ENCODE results near the gene AKAP13. TPM values are rescaled to one million over a fixed set of nuclear protein-coding genes. Genes with fewer than 3 reads are reported as not detected.

AKAP13 gene
- total RNA-seq, 2 experiments from 2014 or later: 198 to 220 TPM

GRCh38 chr15:85730001-85730820 lies 349.8 kb downstream of the AKAP13 start:
- Mint-ChIP-seq H3K9me3 (peaks cover 6% of the 10 kb centered on the region), H3K27ac (peak overlapping the region; percentile 55), H3K4me3 (no peak overlapping the region), H3K27me3 (peaks cover 2% of the 10 kb centered on the region), H3K4me1 (peaks cover 11% of the 10 kb centered on the region), H3K36me3 (peaks cover 49% of the 10 kb centered on the region)
- no peak for DNase-seq
- POLR2A ChIA-PET: no interaction called here
- ATAC-seq (ENCODE audit: low read depth): peak; percentile 61

- POLR2A ChIA-PET: no interaction called here
- H3K27ac Mint-ChIP-seq: no peak overlapping the region
- peaks cover 6% of the 10 kb centered on the region for H3K9me3 Mint-ChIP-seq
- peaks cover 57% of the 10 kb centered on the region for H3K36me3 Mint-ChIP-seq
- H3K4me3 Mint-ChIP-seq: no peak overlapping the region
- ATAC-seq (ENCODE audit: low read depth) (no peak), DNase-seq (no peak)
- H3K4me1 Mint-ChIP-seq: peaks cover 11% of the 10 kb centered on the region
- peaks cover 2% of the 10 kb centered on the region for H3K27me3 Mint-ChIP-seq
Observed at GRCh38 chr15:85733416-85733815, 353.0 kb downstream of the AKAP13 start.

GRCh38 chr15:85737061-85737460 lies 356.7 kb downstream of the AKAP13 start:
- H3K4me1 Mint-ChIP-seq: no peaks in the 10 kb centered on the region
- peaks cover 45% of the 10 kb centered on the region for H3K36me3 Mint-ChIP-seq
- no peak overlapping the region for H3K4me3 Mint-ChIP-seq
- DNase-seq: no peak
- peaks cover 6% of the 10 kb centered on the region for H3K9me3 Mint-ChIP-seq
- no peak overlapping the region for H3K27ac Mint-ChIP-seq
- no peak for ATAC-seq (ENCODE audit: low read depth)
- H3K27me3 Mint-ChIP-seq: peaks cover 2% of the 10 kb centered on the region
- POLR2A ChIA-PET: no interaction called here

- POLR2A ChIA-PET: no interaction called here
Observed at GRCh38 chr15:85741021-85741421, 360.6 kb downstream of the AKAP13 start.

GRCh38 chr15:85741662-85742061 lies 361.3 kb downstream of the AKAP13 start:
- H3K27ac Mint-ChIP-seq: no peak overlapping the region
- ATAC-seq (ENCODE audit: low read depth): no peak
- no peaks in the 10 kb centered on the region for H3K9me3 Mint-ChIP-seq

More at GRCh38 chr15:85741021-85741421, 360.6 kb downstream of the AKAP13 start:
- Mint-ChIP-seq H3K4me3 (no peak overlapping the region), H3K4me1 (no peaks in the 10 kb centered on the region), H3K27me3 (no peaks in the 10 kb centered on the region), H3K27ac (no peak overlapping the region), H3K36me3 (peaks cover 30% of the 10 kb centered on the region), H3K9me3 (no peaks in the 10 kb centered on the region)
- DNase-seq: no peak
- ATAC-seq (ENCODE audit: low read depth): no peak

GRCh38 chr15:85742186-85742821 lies 361.9 kb downstream of the AKAP13 start:
- no peaks in the 10 kb centered on the region for H3K4me1 Mint-ChIP-seq
- H3K27ac Mint-ChIP-seq: peak overlapping the region; percentile 28
- no peaks in the 10 kb centered on the region for H3K27me3 Mint-ChIP-seq
- peaks cover 27% of the 10 kb centered on the region for H3K36me3 Mint-ChIP-seq
- POLR2A ChIA-PET: interaction anchor here (1.2 kb wide), 1 partner anchor 95 kb away, joined by 3 read pairs; no protein-coding TSS in a partner anchor
- ATAC-seq (ENCODE audit: low read depth) (no peak), DNase-seq (no peak)
- no peak overlapping the region for H3K4me3 Mint-ChIP-seq
- no peaks in the 10 kb centered on the region for H3K9me3 Mint-ChIP-seq

More at GRCh38 chr15:85741662-85742061, 361.3 kb downstream of the AKAP13 start:
- H3K4me1 Mint-ChIP-seq: no peaks in the 10 kb centered on the region
- no peak overlapping the region for H3K4me3 Mint-ChIP-seq
- peaks cover 31% of the 10 kb centered on the region for H3K36me3 Mint-ChIP-seq
- DNase-seq: no peak
- POLR2A ChIA-PET: no interaction called here
- no peaks in the 10 kb centered on the region for H3K27me3 Mint-ChIP-seq

GRCh38 chr15:85743392-85744055 lies 363.1 kb downstream of the AKAP13 start:
- Mint-ChIP-seq H3K27me3 (no peaks in the 10 kb centered on the region), H3K4me1 (no peaks in the 10 kb centered on the region), H3K9me3 (no peaks in the 10 kb centered on the region), H3K4me3 (no peak overlapping the region), H3K36me3 (peaks cover 26% of the 10 kb centered on the region), H3K27ac (no peak overlapping the region)
- DNase-seq (no peak), ATAC-seq (ENCODE audit: low read depth) (no peak)
- POLR2A ChIA-PET: interaction anchor here (1.2 kb wide), 1 partner anchor 93 kb away, joined by 3 read pairs; no protein-coding TSS in a partner anchor

- Mint-ChIP-seq H3K27ac (no peak overlapping the region), H3K9me3 (no peaks in the 10 kb centered on the region), H3K4me1 (no peaks in the 10 kb centered on the region)
Observed at GRCh38 chr15:85744579-85744978, 364.2 kb downstream of the AKAP13 start.

GRCh38 chr15:85745023-85745422 lies 364.6 kb downstream of the AKAP13 start:
- no peak for DNase-seq
- ATAC-seq (ENCODE audit: low read depth): no peak
- Mint-ChIP-seq H3K9me3 (no peaks in the 10 kb centered on the region), H3K27me3 (no peaks in the 10 kb centered on the region), H3K27ac (no peak overlapping the region), H3K36me3 (peaks cover 22% of the 10 kb centered on the region), H3K4me3 (no peak overlapping the region), H3K4me1 (no peaks in the 10 kb centered on the region)
- POLR2A ChIA-PET: no interaction called here

More at GRCh38 chr15:85744579-85744978, 364.2 kb downstream of the AKAP13 start:
- POLR2A ChIA-PET: no interaction called here
- no peaks in the 10 kb centered on the region for H3K27me3 Mint-ChIP-seq
- no peak overlapping the region for H3K4me3 Mint-ChIP-seq
- ATAC-seq (ENCODE audit: low read depth): no peak
- DNase-seq: no peak
- peaks cover 22% of the 10 kb centered on the region for H3K36me3 Mint-ChIP-seq

- no peak overlapping the region for H3K27ac Mint-ChIP-seq
- no peak for DNase-seq
- no peaks in the 10 kb centered on the region for H3K4me1 Mint-ChIP-seq
- no peaks in the 10 kb centered on the region for H3K27me3 Mint-ChIP-seq
- ATAC-seq (ENCODE audit: low read depth): no peak
- H3K4me3 Mint-ChIP-seq: no peak overlapping the region
- POLR2A ChIA-PET: no interaction called here
- H3K9me3 Mint-ChIP-seq: no peaks in the 10 kb centered on the region
- H3K36me3 Mint-ChIP-seq: peaks cover 20% of the 10 kb centered on the region
Observed at GRCh38 chr15:85745525-85746150, 365.2 kb downstream of the AKAP13 start.

- H3K27ac Mint-ChIP-seq: no peak overlapping the region
- POLR2A ChIA-PET: no interaction called here
- no peak overlapping the region for H3K4me3 Mint-ChIP-seq
- no peaks in the 10 kb centered on the region for H3K9me3 Mint-ChIP-seq
- no peaks in the 10 kb centered on the region for H3K27me3 Mint-ChIP-seq
- DNase-seq: no peak
- ATAC-seq (ENCODE audit: low read depth): no peak
- peaks cover 18% of the 10 kb centered on the region for H3K36me3 Mint-ChIP-seq
- peaks cover 4% of the 10 kb centered on the region for H3K4me1 Mint-ChIP-seq
Observed at GRCh38 chr15:85746641-85747040, 366.2 kb downstream of the AKAP13 start.

GRCh38 chr15:85748176-85748575 lies 367.8 kb downstream of the AKAP13 start:
- ATAC-seq (ENCODE audit: low read depth) (no peak), DNase-seq (no peak)
- H3K36me3 Mint-ChIP-seq: peaks cover 20% of the 10 kb centered on the region
- H3K9me3 Mint-ChIP-seq: no peaks in the 10 kb centered on the region
- H3K4me1 Mint-ChIP-seq: peaks cover 8% of the 10 kb centered on the region
- H3K4me3 Mint-ChIP-seq: no peak overlapping the region
- H3K27ac Mint-ChIP-seq: no peak overlapping the region
- POLR2A ChIA-PET: no interaction called here
- H3K27me3 Mint-ChIP-seq: no peaks in the 10 kb centered on the region

GRCh38 chr15:85748729-85749128 lies 368.3 kb downstream of the AKAP13 start:
- Mint-ChIP-seq H3K27me3 (no peaks in the 10 kb centered on the region), H3K27ac (no peak overlapping the region), H3K9me3 (no peaks in the 10 kb centered on the region), H3K4me1 (peaks cover 8% of the 10 kb centered on the region), H3K4me3 (no peak overlapping the region), H3K36me3 (peaks cover 17% of the 10 kb centered on the region)
- POLR2A ChIA-PET: no interaction called here
- no peak for ATAC-seq (ENCODE audit: low read depth)
- peak; percentile 24 for DNase-seq
